ENCODE measurements around the gene RAB22A.

RAB22A gene

DNA sequence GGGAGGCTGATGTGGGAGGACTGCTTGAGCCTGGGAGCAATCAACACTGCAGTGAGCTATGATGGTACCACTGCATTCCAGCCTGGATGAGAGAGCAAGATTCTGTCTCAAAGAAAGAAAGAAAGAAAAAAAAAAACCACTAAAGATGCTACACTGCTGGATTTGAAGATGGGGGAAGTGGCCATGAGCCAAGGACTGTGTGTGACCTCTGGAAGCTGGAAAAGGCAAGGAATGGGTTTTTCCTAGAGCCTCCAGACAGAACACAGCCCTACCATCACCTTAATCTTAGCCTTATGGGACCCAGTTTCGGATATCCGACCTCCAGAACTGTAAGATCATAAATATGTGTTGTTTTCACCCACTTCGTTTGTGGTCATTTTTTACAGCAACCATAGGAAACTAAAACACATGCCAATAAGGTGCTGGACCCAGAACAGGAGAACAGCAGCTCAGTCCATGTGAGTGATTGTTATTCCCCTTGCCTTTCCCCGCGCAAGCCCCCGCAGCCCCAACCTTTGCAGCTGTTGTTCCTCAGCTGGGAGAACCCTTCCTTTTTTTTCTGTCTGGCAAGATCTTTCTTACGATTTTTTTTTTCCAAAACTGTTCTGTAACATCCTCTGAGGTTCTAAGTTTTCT, 68.4 kb downstream of the RAB22A start:
- peak; percentile 35 for DNase-seq (ENCODE audit: low read depth)
- TF ChIP-seq, protein P1, sequence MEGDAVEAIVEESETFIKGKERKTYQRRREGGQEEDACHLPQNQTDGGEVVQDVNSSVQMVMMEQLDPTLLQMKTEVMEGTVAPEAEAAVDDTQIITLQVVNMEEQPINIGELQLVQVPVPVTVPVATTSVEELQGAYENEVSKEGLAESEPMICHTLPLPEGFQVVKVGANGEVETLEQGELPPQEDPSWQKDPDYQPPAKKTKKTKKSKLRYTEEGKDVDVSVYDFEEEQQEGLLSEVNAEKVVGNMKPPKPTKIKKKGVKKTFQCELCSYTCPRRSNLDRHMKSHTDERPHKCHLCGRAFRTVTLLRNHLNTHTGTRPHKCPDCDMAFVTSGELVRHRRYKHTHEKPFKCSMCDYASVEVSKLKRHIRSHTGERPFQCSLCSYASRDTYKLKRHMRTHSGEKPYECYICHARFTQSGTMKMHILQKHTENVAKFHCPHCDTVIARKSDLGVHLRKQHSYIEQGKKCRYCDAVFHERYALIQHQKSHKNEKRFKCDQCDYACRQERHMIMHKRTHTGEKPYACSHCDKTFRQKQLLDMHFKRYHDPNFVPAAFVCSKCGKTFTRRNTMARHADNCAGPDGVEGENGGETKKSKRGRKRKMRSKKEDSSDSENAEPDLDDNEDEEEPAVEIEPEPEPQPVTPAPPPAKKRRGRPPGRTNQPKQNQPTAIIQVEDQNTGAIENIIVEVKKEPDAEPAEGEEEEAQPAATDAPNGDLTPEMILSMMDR (conservative IDR thresholded peaks at IDR 0.05; ENCODE audit: control insufficient read depth, insufficient read depth, low read depth, low read length), result no peak
- H3K4me3 ChIP-seq (ENCODE audit: control insufficient read depth, low read depth, low read length), result no peak overlapping the region

DNA sequence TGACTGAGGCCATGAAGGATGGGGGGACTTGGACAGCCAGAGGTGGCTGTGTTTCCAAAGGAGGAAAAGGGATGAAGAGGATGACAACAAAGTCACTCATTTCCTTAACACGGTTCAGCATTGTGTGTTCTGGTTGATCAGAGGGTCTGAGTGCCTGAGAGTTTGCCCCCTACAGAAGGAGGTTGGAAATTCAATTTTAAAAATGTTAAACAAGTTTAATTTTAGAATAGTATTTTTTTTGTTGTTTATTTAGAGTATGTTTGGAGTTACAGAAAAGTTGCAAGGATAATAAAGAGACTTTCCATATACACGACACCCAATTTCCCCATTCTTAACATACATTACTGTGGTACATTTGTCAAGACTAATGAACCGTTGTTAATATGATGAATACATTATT, 69.2 kb downstream of the RAB22A start:
- TF ChIP-seq, protein P1 (conservative IDR thresholded peaks at IDR 0.05; ENCODE audit: control insufficient read depth, insufficient read depth, low read depth, low read length), result peak; percentile 32
- DNase-seq (ENCODE audit: low read depth), result no peak
- no peak overlapping the region for H3K4me3 ChIP-seq (ENCODE audit: control insufficient read depth, low read depth, low read length)

DNA sequence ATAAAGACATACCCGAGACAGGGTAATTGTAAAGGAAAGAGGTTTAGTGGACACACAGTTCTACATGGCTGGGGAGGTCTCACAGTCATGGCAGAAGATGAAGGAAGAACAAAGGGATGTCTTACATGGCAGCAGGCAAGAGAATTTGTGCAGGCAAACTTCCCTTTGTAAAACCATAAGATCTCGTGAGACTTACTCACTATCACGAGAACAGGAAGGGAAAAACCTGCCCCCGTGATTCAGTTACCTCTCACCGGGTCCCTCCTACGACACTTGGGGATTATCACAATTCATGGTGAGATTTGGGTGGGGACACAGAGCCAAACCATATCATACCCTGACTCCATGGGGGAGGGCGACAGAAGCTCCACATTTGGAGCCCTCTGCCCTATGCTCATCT, 72.1 kb downstream of the RAB22A start:
- TF ChIP-seq, protein P1 (conservative IDR thresholded peaks at IDR 0.05; ENCODE audit: control insufficient read depth, insufficient read depth, low read depth, low read length), result no peak
- DNase-seq (ENCODE audit: low read depth), result no peak
- no peak overlapping the region for H3K4me3 ChIP-seq (ENCODE audit: control insufficient read depth, low read depth, low read length)

DNA sequence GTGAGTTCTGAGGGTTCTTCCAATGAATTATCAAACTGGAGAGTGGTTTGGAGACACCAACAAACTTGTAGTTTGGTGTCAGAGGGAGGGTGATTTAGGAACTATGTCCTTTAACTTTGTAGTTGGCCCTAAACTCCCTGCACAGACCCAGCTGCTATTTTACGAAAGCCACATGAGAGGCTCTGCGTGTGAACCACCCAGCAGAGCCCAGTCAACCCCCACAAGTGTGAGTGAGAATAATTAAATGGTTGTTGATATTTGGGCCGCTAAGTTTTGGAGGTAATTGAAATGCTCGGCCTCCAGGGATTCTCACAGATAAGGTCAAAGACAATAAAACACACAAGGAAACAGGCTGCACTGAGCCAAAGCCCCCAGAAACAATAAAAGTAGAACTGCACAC, 72.6 kb downstream of the RAB22A start:
- TF ChIP-seq, protein P1 (conservative IDR thresholded peaks at IDR 0.05; ENCODE audit: control insufficient read depth, insufficient read depth, low read depth, low read length), result no peak
- no peak for DNase-seq (ENCODE audit: low read depth)
- no peak overlapping the region for H3K4me3 ChIP-seq (ENCODE audit: control insufficient read depth, low read depth, low read length)

DNA sequence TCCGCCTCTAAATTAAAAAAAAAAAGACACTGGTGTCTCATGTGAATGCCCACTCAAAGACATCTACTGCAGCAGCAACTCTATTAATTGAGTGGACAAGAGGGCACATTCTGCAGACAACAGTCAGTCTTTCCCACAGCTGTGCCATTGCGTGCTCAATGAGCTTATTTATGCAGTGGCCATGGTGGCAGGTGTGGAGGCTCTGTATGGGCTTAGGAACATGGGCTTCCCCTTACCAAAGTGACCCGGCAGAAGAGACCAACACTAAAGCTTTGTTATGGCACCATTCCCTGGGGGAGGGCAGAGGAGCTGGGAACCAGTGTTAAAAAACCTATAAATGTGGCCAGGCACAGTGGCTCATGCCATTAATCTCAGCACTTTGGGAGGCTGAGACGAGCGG, 75.3 kb downstream of the RAB22A start:
- TF ChIP-seq, protein P1 (conservative IDR thresholded peaks at IDR 0.05; ENCODE audit: control insufficient read depth, insufficient read depth, low read depth, low read length), result no peak
- H3K4me3 ChIP-seq (ENCODE audit: control insufficient read depth, low read depth, low read length), result no peak overlapping the region
- no peak for DNase-seq (ENCODE audit: low read depth)

DNA sequence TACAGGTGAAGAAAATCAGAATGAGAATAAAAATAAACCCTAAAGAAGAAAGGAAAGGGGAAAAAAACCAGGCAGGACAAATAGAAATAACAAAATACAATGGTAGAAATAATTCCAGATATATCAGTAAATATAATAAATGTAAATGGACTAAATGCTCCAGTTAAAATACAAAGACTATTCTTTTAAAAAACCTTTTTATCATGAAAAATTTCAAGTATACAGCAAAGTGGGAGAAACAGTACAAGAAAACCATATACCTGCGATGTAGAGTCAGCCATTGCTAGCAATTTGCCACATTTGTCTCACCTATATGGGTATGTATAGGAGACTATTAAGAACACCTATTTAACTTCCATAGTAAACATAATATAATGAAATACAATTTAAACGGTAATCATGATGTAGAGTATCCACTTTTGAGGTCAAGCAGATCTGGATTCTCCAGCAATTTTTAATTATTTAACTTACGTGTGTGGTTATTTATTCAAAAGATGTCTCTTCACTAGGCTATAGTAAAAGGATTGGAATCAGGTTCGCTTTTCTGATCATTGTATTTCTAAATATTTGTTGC, 78.6 kb downstream of the RAB22A start:
- TF ChIP-seq, protein P1 (conservative IDR thresholded peaks at IDR 0.05; ENCODE audit: control insufficient read depth, insufficient read depth, low read depth, low read length), result no peak
- DNase-seq (ENCODE audit: low read depth), result no peak
- peak overlapping the region; percentile 61 for H3K4me3 ChIP-seq (ENCODE audit: control insufficient read depth, low read depth, low read length)

Measured in fibroblast of mammary gland (primary cell).